HepG2 (cell line): ENCODE results near the gene MXRA7. TPM values are rescaled to one million over a fixed set of nuclear protein-coding genes. Genes with fewer than 3 reads are reported as not detected.

Experiments used
- CCDC6 ChIP-seq: sonication (generic); formaldehyde crosslinking; IDR thresholded peaks from 2 replicates; pipeline ENCODE4 v1.8.1; 2022; ENCODE audit warnings: mild to moderate bottlenecking, missing genetic modification reagents, moderate library complexity
- CEBPB ChIP-seq: IDR thresholded peaks from 2 replicates; pipeline ENCODE4 v1.6.1; 2011; ENCODE audit warnings: low read depth, low read length, improper control_type of control experiment, borderline replicate concordance
- CREB1 ChIP-seq, 2 experiments: fragments of 450-650 bp in 1 of 2; IDR thresholded peaks; 2 replicates each; pipeline ENCODE4 v1.6.1; 2016 to 2017; ENCODE audit warnings: control low read depth in 1 of 2, mild to moderate bottlenecking in 1 of 2, missing compliant biosample characterization in 1 of 2, missing genetic modification characterization in 1 of 2
- FOXM1 ChIP-seq: sonication (generic); formaldehyde crosslinking; IDR thresholded peaks from 2 replicates; pipeline ENCODE4 v1.5.0; 2020; ENCODE audit warnings: missing genetic modification reagents
- JUNB ChIP-seq: sonication (generic); formaldehyde crosslinking; IDR thresholded peaks from 2 replicates; pipeline ENCODE4 v1.8.0; 2022; ENCODE audit warnings: missing genetic modification reagents, mild to moderate bottlenecking, borderline replicate concordance
- NR2F6 ChIP-seq, 2 experiments: IDR thresholded peaks; 2 replicates each; pipeline ENCODE4 v1.6.1; 2016; ENCODE audit warnings: antibody characterized with exemption in 1 of 2, mild to moderate bottlenecking in 1 of 2
- PHF8 ChIP-seq: sonication (generic); formaldehyde crosslinking; IDR thresholded peaks from 2 replicates; pipeline ENCODE4 v1.5.0; 2020; ENCODE audit warnings: missing genetic modification reagents
- RNF2 ChIP-seq: fragments of 450-650 bp; conservative IDR thresholded peaks from 2 replicates; pipeline ENCODE4 v1.6.1; 2016; ENCODE audit warnings: low read depth
- SAP130 ChIP-seq: IDR thresholded peaks from 2 replicates; pipeline ENCODE4 v1.6.1; 2016; ENCODE audit warnings: low read depth
- SUZ12 ChIP-seq: fragments of 150-350 bp; IDR thresholded peaks from 2 replicates; pipeline ENCODE4 v1.6.1; 2014; ENCODE audit warnings: low read depth, low read length
- TAF1 ChIP-seq: sonication (generic); formaldehyde crosslinking; IDR thresholded peaks from 2 replicates; pipeline ENCODE4 v1.4.0; 2020; ENCODE audit warnings: missing genetic modification reagents
- TCF7 ChIP-seq: sonication (generic); IDR thresholded peaks from 2 replicates; pipeline ENCODE4 v1.6.1; 2016; ENCODE audit warnings: antibody characterized with exemption, low read depth
- TRIM24 ChIP-seq: sonication (generic); formaldehyde crosslinking; IDR thresholded peaks from 2 replicates; pipeline ENCODE4 v1.8.0; 2022; ENCODE audit warnings: mild to moderate bottlenecking, missing genetic modification reagents
- ZC3H13 ChIP-seq: sonication (generic); formaldehyde crosslinking; IDR thresholded peaks from 2 replicates; pipeline ENCODE4 v1.8.1; 2023; ENCODE audit warnings: mild to moderate bottlenecking, missing genetic modification reagents, moderate library complexity
- ZNF224 ChIP-seq: sonication (generic); formaldehyde crosslinking; IDR thresholded peaks from 2 replicates; pipeline ENCODE4 v1.5.0; 2020; ENCODE audit warnings: mild to moderate bottlenecking, missing genetic modification reagents
- ZNF572 ChIP-seq: sonication (generic); formaldehyde crosslinking; IDR thresholded peaks from 2 replicates; pipeline ENCODE4 v1.5.1; 2020; ENCODE audit warnings: mild to moderate bottlenecking, missing genetic modification reagents
- polyA plus RNA-seq, 8 experiments: library from polyadenylated mRNA; depleted of rRNA in 3 of 8; stranded (reverse) in 7 of 8; unstranded in 1 of 8; fragments of >200 nt; fragmentation: Illumina TruSeq in 4 of 8; extraction: Trizol in 4 of 8; gene quantifications; 2 replicates each; pipeline versions ENCODE4 v1.2.1 to v1.2.3, GENCODE V29; 2011 to 2016; ENCODE audit warnings: low read depth in 4 of 8, missing spikeins in 1 of 8, mixed read lengths in 1 of 8; ENCODE audit not compliant: insufficient read depth in 1 of 8
- total RNA-seq, 5 experiments: library from RNA; depleted of rRNA; stranded (reverse); fragments of >200 nt; fragmentation: Illumina TruSeq; extraction: Trizol; gene quantifications; 2 replicates each; pipeline ENCODE4 v1.2.3, GENCODE V29; 2016; ENCODE audit warnings: low read depth in 1 of 5
- TF ChIP-seq, protein P1 (sequence below): sonication (generic); formaldehyde crosslinking; IDR thresholded peaks from 2 replicates; pipeline ENCODE4 v1.5.1; 2020; ENCODE audit warnings: mild to moderate bottlenecking, missing genetic modification reagents, borderline replicate concordance
- TF ChIP-seq, protein P2 (sequence below), 2 experiments: fragments of 450-650 bp in 1 of 2; sonication (generic) in 1 of 2; formaldehyde crosslinking; IDR thresholded peaks; 2 replicates each; pipeline versions ENCODE4 v1.5.0 to v1.8.0; 2020 to 2022; ENCODE audit warnings: mild to moderate bottlenecking in 1 of 2, missing genetic modification reagents in 1 of 2
- TF ChIP-seq, protein P3 (sequence below): IDR thresholded peaks from 2 replicates; pipeline ENCODE4 v1.6.1; 2016; ENCODE audit warnings: missing compliant biosample characterization, missing genetic modification reagents, borderline replicate concordance
- TF ChIP-seq, protein P4 (sequence below): sonication (generic); formaldehyde crosslinking; IDR thresholded peaks from 2 replicates; pipeline ENCODE4 v1.8.1; 2023; ENCODE audit warnings: mild to moderate bottlenecking, missing genetic modification reagents, borderline replicate concordance
- TF ChIP-seq, protein P5 (sequence below): IDR thresholded peaks from 2 replicates; pipeline ENCODE4 v1.6.1; 2016; ENCODE audit warnings: mild to moderate bottlenecking

Gene MXRA7
- total and polyA plus RNA-seq, 2 of the 13 experiments (the other 11 are each of a cell fraction or from before 2014, with no cell fraction given), result 44.8 to 112 TPM

DNA sequence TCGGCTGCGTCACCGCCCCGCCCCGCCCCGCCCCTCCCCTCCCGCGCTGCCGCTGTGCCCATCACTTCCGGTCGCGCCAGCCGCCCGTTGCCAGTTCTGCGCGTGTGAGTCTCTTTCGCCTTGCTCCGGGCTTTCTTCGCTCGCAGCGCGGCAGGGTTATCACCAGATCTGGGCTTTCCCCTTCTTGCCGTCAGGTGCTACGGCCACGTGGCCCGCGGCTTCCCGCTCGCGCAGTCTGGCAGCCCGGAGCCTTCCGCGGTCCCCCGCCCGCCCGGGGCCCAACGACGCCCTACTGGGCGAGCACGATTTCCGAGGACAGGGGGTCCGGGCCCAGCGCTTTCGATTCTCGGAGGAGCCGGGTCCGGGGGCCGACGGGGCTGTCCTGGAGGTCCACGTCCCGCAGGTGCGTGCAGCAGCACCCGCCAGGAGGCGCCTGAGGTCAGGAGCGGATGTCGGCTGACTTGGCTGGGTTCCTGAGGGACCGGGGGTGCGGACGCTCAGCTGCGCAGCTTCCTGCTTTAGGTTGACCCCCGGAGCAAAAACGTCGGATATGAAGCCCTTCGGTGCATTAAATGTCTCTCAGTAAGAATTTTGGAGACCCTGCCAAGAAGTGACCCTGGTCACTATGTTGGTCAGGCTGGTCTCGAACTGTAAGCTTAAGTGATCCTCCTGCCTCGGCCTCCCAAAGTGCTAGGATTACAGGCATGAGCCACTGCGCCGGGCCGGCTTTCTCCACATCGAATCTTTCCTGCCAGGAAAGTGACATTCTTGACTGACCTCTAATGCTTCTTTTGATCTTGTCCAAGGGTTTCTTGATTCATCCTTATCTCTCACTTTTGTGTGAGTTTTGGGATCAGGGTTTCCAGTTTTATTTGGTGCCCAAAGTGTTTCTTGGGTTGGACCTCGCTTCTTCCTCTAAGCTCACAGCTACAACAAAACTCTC is 16.3 kb upstream of the MXRA7 start, which contains the start of gene METTL23 (continued):
- no peak for TF ChIP-seq SUZ12
- no peak for TF ChIP-seq TCF7
- TF ChIP-seq TAF1 (CRISPR knock-in tag), result peak; percentile 79
- no peak for TF ChIP-seq NR2F6 (IDR thresholded peaks at IDR 0.05)
- TF ChIP-seq NR2F6 (CRISPR knock-in tag; IDR thresholded peaks at IDR 0.05), result no peak
- 0 out of 2 replicates have a peak, but pooled peaks have one; percentile 17 for TF ChIP-seq JUNB (CRISPR knock-in tag)
- TF ChIP-seq ZNF224 (CRISPR knock-in tag), result no peak
- TF ChIP-seq ZC3H13 (CRISPR knock-in tag), result peak; percentile 90
- TF ChIP-seq PHF8, result peak; percentile 96
- TF ChIP-seq, protein P1, sequence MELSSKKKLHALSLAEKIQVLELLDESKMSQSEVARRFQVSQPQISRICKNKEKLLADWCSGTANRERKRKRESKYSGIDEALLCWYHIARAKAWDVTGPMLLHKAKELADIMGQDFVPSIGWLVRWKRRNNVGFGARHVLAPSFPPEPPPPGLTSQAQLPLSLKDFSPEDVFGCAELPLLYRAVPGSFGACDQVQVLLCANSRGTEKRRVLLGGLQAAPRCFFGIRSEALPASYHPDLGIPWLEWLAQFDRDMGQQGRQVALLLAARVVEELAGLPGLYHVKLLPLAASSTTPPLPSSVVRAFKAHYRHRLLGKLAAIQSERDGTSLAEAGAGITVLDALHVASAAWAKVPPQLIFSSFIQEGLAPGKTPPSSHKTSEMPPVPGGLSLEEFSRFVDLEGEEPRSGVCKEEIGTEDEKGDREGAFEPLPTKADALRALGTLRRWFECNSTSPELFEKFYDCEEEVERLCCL (CRISPR knock-in tag), result peak; percentile 90; the same call in 1 of the 2 replicates
- peak; percentile 69; the same call in 1 of the 2 replicates for TF ChIP-seq RNF2
- TF ChIP-seq, protein P2, sequence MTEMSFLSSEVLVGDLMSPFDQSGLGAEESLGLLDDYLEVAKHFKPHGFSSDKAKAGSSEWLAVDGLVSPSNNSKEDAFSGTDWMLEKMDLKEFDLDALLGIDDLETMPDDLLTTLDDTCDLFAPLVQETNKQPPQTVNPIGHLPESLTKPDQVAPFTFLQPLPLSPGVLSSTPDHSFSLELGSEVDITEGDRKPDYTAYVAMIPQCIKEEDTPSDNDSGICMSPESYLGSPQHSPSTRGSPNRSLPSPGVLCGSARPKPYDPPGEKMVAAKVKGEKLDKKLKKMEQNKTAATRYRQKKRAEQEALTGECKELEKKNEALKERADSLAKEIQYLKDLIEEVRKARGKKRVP (CRISPR knock-in tag; IDR thresholded peaks at IDR 0.05), result peak in 1 of 2 experiments; percentile 77; a peak in 2 of 4 replicates
- TF ChIP-seq CCDC6 (CRISPR knock-in tag), result no peak
- TF ChIP-seq SAP130 (CRISPR knock-in tag), result peak; percentile 81; the same call in 1 of the 2 replicates
- peak; percentile 62; the same call in 1 of the 2 replicates for TF ChIP-seq FOXM1 (CRISPR knock-in tag)
- TF ChIP-seq TRIM24, result no peak
- no peak for TF ChIP-seq ZNF572
- no peak for TF ChIP-seq CEBPB
- TF ChIP-seq, protein P3, sequence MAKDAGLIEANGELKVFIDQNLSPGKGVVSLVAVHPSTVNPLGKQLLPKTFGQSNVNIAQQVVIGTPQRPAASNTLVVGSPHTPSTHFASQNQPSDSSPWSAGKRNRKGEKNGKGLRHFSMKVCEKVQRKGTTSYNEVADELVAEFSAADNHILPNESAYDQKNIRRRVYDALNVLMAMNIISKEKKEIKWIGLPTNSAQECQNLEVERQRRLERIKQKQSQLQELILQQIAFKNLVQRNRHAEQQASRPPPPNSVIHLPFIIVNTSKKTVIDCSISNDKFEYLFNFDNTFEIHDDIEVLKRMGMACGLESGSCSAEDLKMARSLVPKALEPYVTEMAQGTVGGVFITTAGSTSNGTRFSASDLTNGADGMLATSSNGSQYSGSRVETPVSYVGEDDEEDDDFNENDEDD (CRISPR knock-in tag), result peak; percentile 8; the same call in 1 of the 2 replicates
- peak; percentile 36; the same call in 1 of the 2 replicates for TF ChIP-seq CREB1 (IDR thresholded peaks at IDR 0.05)
- TF ChIP-seq CREB1 (CRISPR knock-in tag; IDR thresholded peaks at IDR 0.05), result no peak
- TF ChIP-seq, protein P4, sequence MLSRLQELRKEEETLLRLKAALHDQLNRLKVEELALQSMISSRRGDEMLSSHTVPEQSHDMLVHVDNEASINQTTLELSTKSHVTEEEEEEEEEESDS (CRISPR knock-in tag), result no peak; the same call in none of the 2 replicates
- TF ChIP-seq, protein P5, sequence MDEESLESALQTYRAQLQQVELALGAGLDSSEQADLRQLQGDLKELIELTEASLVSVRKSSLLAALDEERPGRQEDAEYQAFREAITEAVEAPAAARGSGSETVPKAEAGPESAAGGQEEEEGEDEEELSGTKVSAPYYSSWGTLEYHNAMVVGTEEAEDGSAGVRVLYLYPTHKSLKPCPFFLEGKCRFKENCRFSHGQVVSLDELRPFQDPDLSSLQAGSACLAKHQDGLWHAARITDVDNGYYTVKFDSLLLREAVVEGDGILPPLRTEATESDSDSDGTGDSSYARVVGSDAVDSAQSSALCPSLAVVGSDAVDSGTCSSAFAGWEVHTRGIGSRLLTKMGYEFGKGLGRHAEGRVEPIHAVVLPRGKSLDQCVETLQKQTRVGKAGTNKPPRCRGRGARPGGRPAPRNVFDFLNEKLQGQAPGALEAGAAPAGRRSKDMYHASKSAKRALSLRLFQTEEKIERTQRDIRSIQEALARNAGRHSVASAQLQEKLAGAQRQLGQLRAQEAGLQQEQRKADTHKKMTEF (CRISPR knock-in tag), result peak; percentile 47; the same call in 1 of the 2 replicates
